HepG2 (cell line): ENCODE data around the gene PHF13. TPM values are rescaled to one million over a fixed set of nuclear protein-coding genes. Genes with fewer than 3 reads are reported as not detected.

Experiments used
- BCLAF1 ChIP-seq: fragments of 450-650 bp; IDR thresholded peaks from 2 replicates; pipeline ENCODE4 v1.6.1; 2017; ENCODE audit warnings: mild to moderate bottlenecking
- BRCA1 ChIP-seq: sonication (generic); formaldehyde crosslinking; IDR thresholded peaks from 2 replicates; pipeline ENCODE4 v1.4.0; 2020; ENCODE audit warnings: missing genetic modification reagents
- GABPA ChIP-seq, 2 experiments: IDR thresholded peaks; 2 replicates each; pipeline ENCODE4 v1.6.1; 2011 to 2016; ENCODE audit warnings: low read depth in 2 of 2, low read length in 1 of 2, missing biosample characterization in 1 of 2, missing genetic modification characterization in 1 of 2
- HNRNPL ChIP-seq: fragments of 200-400 bp; formaldehyde crosslinking; IDR thresholded peaks from 2 replicates; pipeline ENCODE4 v1.6.1; 2017; ENCODE audit warnings: mild to moderate bottlenecking, low read depth, low read length
- NFKB2 ChIP-seq: sonication (generic); formaldehyde crosslinking; IDR thresholded peaks from 2 replicates; pipeline ENCODE4 v1.4.0; 2020; ENCODE audit warnings: missing genetic modification reagents, borderline replicate concordance
- SIN3A ChIP-seq: IDR thresholded peaks from 2 replicates; pipeline ENCODE4 v1.6.1; 2011; ENCODE audit warnings: low read depth, mild to moderate bottlenecking, control low read depth, low read length, borderline replicate concordance
- STAG1 ChIP-seq: sonication (generic); formaldehyde crosslinking; IDR thresholded peaks from 2 replicates; pipeline ENCODE4 v1.4.0; 2020; ENCODE audit warnings: missing genetic modification reagents
- TCF7L2 ChIP-seq: IDR thresholded peaks from 2 replicates; pipeline ENCODE4 v1.6.1; 2011; ENCODE audit warnings: mild to moderate bottlenecking, low read depth, low read length, moderate library complexity
- WIZ ChIP-seq: sonication (generic); formaldehyde crosslinking; IDR thresholded peaks from 2 replicates; pipeline ENCODE4 v1.5.1; 2020; ENCODE audit warnings: mild to moderate bottlenecking, missing genetic modification reagents
- ZMYM4 ChIP-seq: sonication (generic); formaldehyde crosslinking; IDR thresholded peaks from 2 replicates; pipeline ENCODE4 v1.8.1; 2023; ENCODE audit warnings: mild to moderate bottlenecking, missing genetic modification reagents
- ZNF136 ChIP-seq: sonication (generic); formaldehyde crosslinking; IDR thresholded peaks from 2 replicates; pipeline ENCODE4 v1.8.1; 2022; ENCODE audit warnings: low read depth, mild to moderate bottlenecking, moderate library complexity, missing genetic modification reagents
- ZNF138 ChIP-seq: sonication (generic); formaldehyde crosslinking; IDR thresholded peaks from 2 replicates; pipeline ENCODE4 v1.5.0; 2020; ENCODE audit warnings: mild to moderate bottlenecking, low read depth, missing genetic modification reagents
- ZNF510 ChIP-seq: sonication (generic); formaldehyde crosslinking; IDR thresholded peaks from 2 replicates; pipeline ENCODE4 v1.4.0; 2020; ENCODE audit warnings: low read depth, mild to moderate bottlenecking, missing genetic modification reagents
- ZNF513 ChIP-seq: sonication (generic); formaldehyde crosslinking; conservative IDR thresholded peaks from 2 replicates; pipeline ENCODE4 v1.5.0; 2020; ENCODE audit warnings: missing genetic modification reagents
- ZNF550 ChIP-seq: sonication (generic); formaldehyde crosslinking; IDR thresholded peaks from 2 replicates; pipeline ENCODE4 v1.4.0; 2020; ENCODE audit warnings: mild to moderate bottlenecking, missing genetic modification reagents, borderline replicate concordance
- ZNF737 ChIP-seq: sonication (generic); formaldehyde crosslinking; IDR thresholded peaks from 2 replicates; pipeline ENCODE4 v1.5.0; 2020; ENCODE audit warnings: missing genetic modification reagents, mild to moderate bottlenecking, borderline replicate concordance
- ZNF781 ChIP-seq: sonication (generic); formaldehyde crosslinking; IDR thresholded peaks from 2 replicates; pipeline ENCODE4 v1.5.1; 2020; ENCODE audit warnings: borderline replicate concordance, mild to moderate bottlenecking, missing genetic modification reagents; ENCODE audit errors: not compliant biosample characterization
- polyA plus RNA-seq, 8 experiments: library from polyadenylated mRNA; depleted of rRNA in 3 of 8; stranded (reverse) in 7 of 8; unstranded in 1 of 8; fragments of >200 nt; fragmentation: Illumina TruSeq in 4 of 8; extraction: Trizol in 4 of 8; gene quantifications; 2 replicates each; pipeline versions ENCODE4 v1.2.1 to v1.2.3, GENCODE V29; 2011 to 2016; ENCODE audit warnings: low read depth in 4 of 8, missing spikeins in 1 of 8, mixed read lengths in 1 of 8; ENCODE audit not compliant: insufficient read depth in 1 of 8
- total RNA-seq, 5 experiments: library from RNA; depleted of rRNA; stranded (reverse); fragments of >200 nt; fragmentation: Illumina TruSeq; extraction: Trizol; gene quantifications; 2 replicates each; pipeline ENCODE4 v1.2.3, GENCODE V29; 2016; ENCODE audit warnings: low read depth in 1 of 5
- TF ChIP-seq, protein P1 (sequence below): sonication (generic); formaldehyde crosslinking; IDR thresholded peaks from 2 replicates; pipeline ENCODE4 v1.4.0; 2020; ENCODE audit warnings: missing genetic modification reagents, low read depth, mild to moderate bottlenecking, borderline replicate concordance
- TF ChIP-seq, protein P2 (sequence below): sonication (generic); formaldehyde crosslinking; IDR thresholded peaks from 2 replicates; pipeline ENCODE4 v1.9.0; 2021; ENCODE audit warnings: missing genetic modification reagents, borderline replicate concordance

Gene PHF13
- total and polyA plus RNA-seq, 2 of the 13 experiments (the other 11 are each of a cell fraction or from before 2014, with no cell fraction given), result 4.7 to 7.4 TPM

GRCh38 chr1:6579374-6580118, 34.0 kb upstream of the PHF13 start, which contains the start of gene ZBTB48 (continued):
- TF ChIP-seq HNRNPL (peak; percentile 84), GABPA (IDR thresholded peaks at IDR 0.05; ENCODE audit: low read depth, low read length) (peak; percentile 77), GABPA (CRISPR knock-in tag; IDR thresholded peaks at IDR 0.05; ENCODE audit: low read depth) (peak; percentile 94), SIN3A (0 out of 2 replicates have a peak, but pooled peaks have one; percentile 77), BCLAF1 (no peak), ZNF138 (CRISPR knock-in tag) (no peak), NFKB2 (CRISPR knock-in tag) (no peak), ZNF510 (CRISPR knock-in tag) (0 out of 2 replicates have a peak, but pooled peaks have one; percentile 44), ZNF513 (no peak), BRCA1 (no peak), ZNF781 (CRISPR knock-in tag) (no peak), ZMYM4 (CRISPR knock-in tag) (0 out of 2 replicates have a peak, but pooled peaks have one; percentile 36), TCF7L2 (no peak), ZNF550 (CRISPR knock-in tag) (no peak), ZNF136 (CRISPR knock-in tag) (no peak), STAG1 (no peak), ZNF737 (CRISPR knock-in tag) (no peak), WIZ (CRISPR knock-in tag) (no peak)
- TF ChIP-seq, protein P1, sequence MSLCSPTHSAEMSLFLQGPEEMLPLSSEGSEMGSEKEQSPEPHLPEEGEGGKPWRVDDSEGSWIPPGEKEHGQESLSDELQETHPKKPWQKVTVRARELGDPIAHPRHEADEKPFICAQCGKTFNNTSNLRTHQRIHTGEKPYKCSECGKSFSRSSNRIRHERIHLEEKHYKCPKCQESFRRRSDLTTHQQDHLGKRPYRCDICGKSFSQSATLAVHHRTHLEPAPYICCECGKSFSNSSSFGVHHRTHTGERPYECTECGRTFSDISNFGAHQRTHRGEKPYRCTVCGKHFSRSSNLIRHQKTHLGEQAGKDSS (CRISPR knock-in tag), result no peak
- TF ChIP-seq, protein P2, sequence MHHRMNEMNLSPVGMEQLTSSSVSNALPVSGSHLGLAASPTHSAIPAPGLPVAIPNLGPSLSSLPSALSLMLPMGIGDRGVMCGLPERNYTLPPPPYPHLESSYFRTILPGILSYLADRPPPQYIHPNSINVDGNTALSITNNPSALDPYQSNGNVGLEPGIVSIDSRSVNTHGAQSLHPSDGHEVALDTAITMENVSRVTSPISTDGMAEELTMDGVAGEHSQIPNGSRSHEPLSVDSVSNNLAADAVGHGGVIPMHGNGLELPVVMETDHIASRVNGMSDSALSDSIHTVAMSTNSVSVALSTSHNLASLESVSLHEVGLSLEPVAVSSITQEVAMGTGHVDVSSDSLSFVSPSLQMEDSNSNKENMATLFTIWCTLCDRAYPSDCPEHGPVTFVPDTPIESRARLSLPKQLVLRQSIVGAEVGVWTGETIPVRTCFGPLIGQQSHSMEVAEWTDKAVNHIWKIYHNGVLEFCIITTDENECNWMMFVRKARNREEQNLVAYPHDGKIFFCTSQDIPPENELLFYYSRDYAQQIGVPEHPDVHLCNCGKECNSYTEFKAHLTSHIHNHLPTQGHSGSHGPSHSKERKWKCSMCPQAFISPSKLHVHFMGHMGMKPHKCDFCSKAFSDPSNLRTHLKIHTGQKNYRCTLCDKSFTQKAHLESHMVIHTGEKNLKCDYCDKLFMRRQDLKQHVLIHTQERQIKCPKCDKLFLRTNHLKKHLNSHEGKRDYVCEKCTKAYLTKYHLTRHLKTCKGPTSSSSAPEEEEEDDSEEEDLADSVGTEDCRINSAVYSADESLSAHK (CRISPR knock-in tag), result no peak
